H1 (cell line): ENCODE measurements around the gene ST3GAL3. TPM values are rescaled to one million over a fixed set of nuclear protein-coding genes. Genes with fewer than 3 reads are reported as not detected.

ENCODE experiments used
- CTCF ChIA-PET: fragments of 300-600 bp; sonication (Branson Sonifier 250); formaldehyde crosslinking; loops from one replicate; lab custom pipeline; 2021; ENCODE audit not compliant: partially characterized antibody; lab: Charles Lee
- POLR2A ChIA-PET: fragments of 300-600 bp; sonication (Branson Sonifier 250); formaldehyde crosslinking; loops from one replicate; lab custom pipeline; 2021; ENCODE audit warnings: inconsistent platforms; ENCODE audit not compliant: partially characterized antibody; lab: Charles Lee
- DNase-seq, 2 experiments: peaks; one replicate each; pipeline versions ENCODE4 v3.0.0 to v3.0.0-alpha.2; 2010 to 2022; ENCODE audit warnings: low spot score in 2 of 2, low read depth in 1 of 2, mixed read lengths in 1 of 2
- FAIRE-seq: peaks from 2 replicates; lab custom pipeline; 2011; peaks lifted over from hg19 to GRCh38; lab: Jason Lieb, UNC
- H2AFZ ChIP-seq: 2 replicates; pipeline ENCODE4 v1.8.1; 2012; ENCODE audit warnings: low read length, inconsistent platforms
- H2AK5ac ChIP-seq: 2 replicates; pipeline ENCODE4 v1.6.1; 2013; ENCODE audit warnings: low read depth, low read length
- H2BK120ac ChIP-seq: replicated peaks from 2 replicates; pipeline ENCODE3; 2013; ENCODE audit warnings: low read depth, low read length, inconsistent platforms
- H2BK12ac ChIP-seq: 2 replicates; pipeline ENCODE4 v1.6.1; 2013; ENCODE audit warnings: low read depth, low read length
- H2BK15ac ChIP-seq: 2 replicates; pipeline ENCODE4 v1.6.1; 2013; ENCODE audit warnings: low read length
- H2BK20ac ChIP-seq: 2 replicates; pipeline ENCODE4 v1.6.1; 2013; ENCODE audit warnings: low read length
- H2BK5ac ChIP-seq: 2 replicates; pipeline ENCODE4 v1.6.1; 2013; ENCODE audit warnings: low read depth, low read length
- H3K14ac ChIP-seq: 2 replicates; pipeline ENCODE4 v1.6.1; 2013; ENCODE audit warnings: inconsistent platforms; ENCODE audit not compliant: insufficient read length
- H3K18ac ChIP-seq: 2 replicates; pipeline ENCODE4 v1.6.1; 2013; ENCODE audit warnings: low read length; ENCODE audit errors: extremely low read depth
- H3K23ac ChIP-seq: 2 replicates; pipeline ENCODE4 v1.6.1; 2013; ENCODE audit warnings: inconsistent platforms; ENCODE audit not compliant: insufficient read length
- H3K23me2 ChIP-seq: 2 replicates; pipeline ENCODE4 v1.6.1; 2013; ENCODE audit warnings: low read depth, low read length
- H3K27ac ChIP-seq: 2 replicates; pipeline ENCODE4 v1.6.1; 2011; ENCODE audit warnings: low read depth, low read length, inconsistent platforms
- H3K27me3 ChIP-seq, 4 experiments: replicated peaks in 1 of 4; 1 replicate in 1 of 4; 2 replicates in 3 of 4; pipeline versions ENCODE4 v1.6.1 to v1.8.1; 2011 to 2013; ENCODE audit warnings: low read length in 3 of 4, mild to moderate bottlenecking in 3 of 4, inconsistent platforms in 2 of 4, mixed read lengths in 2 of 4, moderate library complexity in 1 of 4; ENCODE audit not compliant: control insufficient read depth in 3 of 4, insufficient read depth in 3 of 4; ENCODE audit errors: extremely low read depth in 1 of 4
- H3K36me3 ChIP-seq, 4 experiments: 2 replicates each; pipeline versions ENCODE4 v1.6.1 to v1.8.1; 2011 to 2013; ENCODE audit warnings: mild to moderate bottlenecking in 4 of 4, low read length in 3 of 4, moderate library complexity in 2 of 4, control low read depth in 1 of 4, inconsistent platforms in 1 of 4; ENCODE audit not compliant: insufficient read depth in 4 of 4, control insufficient read depth in 2 of 4
- H3K4ac ChIP-seq: replicated peaks from 2 replicates; pipeline ENCODE3; 2013; ENCODE audit warnings: low read length, low read depth, mixed read lengths, inconsistent platforms; ENCODE audit not compliant: insufficient read length
- H3K4me1 ChIP-seq, 4 experiments: replicated peaks in 1 of 4; 1 replicate in 1 of 4; 2 replicates in 3 of 4; pipeline versions ENCODE4 v1.6.1 to v1.8.1; 2011 to 2013; ENCODE audit warnings: low read length in 3 of 4, inconsistent platforms in 2 of 4, mixed read lengths in 1 of 4; ENCODE audit not compliant: insufficient read depth in 4 of 4, control insufficient read depth in 3 of 4
- H3K4me2 ChIP-seq, 2 experiments: 2 replicates each; pipeline versions ENCODE4 v1.6.1 to v1.8.1; 2011 to 2013; ENCODE audit warnings: low read depth in 2 of 2, low read length in 2 of 2, control low read depth in 1 of 2, inconsistent platforms in 1 of 2, mild to moderate bottlenecking in 1 of 2; ENCODE audit not compliant: insufficient read depth in 1 of 2
- H3K4me3 ChIP-seq, 4 experiments: fragments of 200-600, 300-600 bp in 1 of 4; sonication (generic), shearing (Covaris generic), sonication (Bioruptor Twin) in 1 of 4; 2 replicates each; pipeline versions ENCODE4 v1.5.1 to v1.8.1; 2011 to 2016; ENCODE audit warnings: low read length in 4 of 4, low read depth in 3 of 4, control low read depth in 2 of 4, inconsistent platforms in 2 of 4, mild to moderate bottlenecking in 2 of 4, mixed read lengths in 1 of 4, moderate library complexity in 1 of 4; ENCODE audit not compliant: insufficient read depth in 2 of 4; ENCODE audit errors: extremely low read depth in 1 of 4
- H3K56ac ChIP-seq: replicated peaks from 2 replicates; pipeline ENCODE3; 2013; ENCODE audit warnings: low read depth, mild to moderate bottlenecking, mixed read lengths, low read length, inconsistent platforms; ENCODE audit not compliant: insufficient read length
- H3K79me1 ChIP-seq: 2 replicates; pipeline ENCODE4 v1.6.1; 2013; ENCODE audit warnings: low read depth, low read length, control low read depth
- H3K79me2 ChIP-seq, 2 experiments: 2 replicates each; pipeline versions ENCODE4 v1.6.1 to v1.8.1; 2012 to 2013; ENCODE audit warnings: low read length in 2 of 2, mild to moderate bottlenecking in 2 of 2, inconsistent platforms in 1 of 2; ENCODE audit not compliant: insufficient read depth in 2 of 2, control insufficient read depth in 1 of 2
- H3K9ac ChIP-seq, 4 experiments: replicated peaks in 1 of 4; 1 replicate in 1 of 4; 2 replicates in 3 of 4; pipeline versions ENCODE4 v1.6.1 to v1.8.1; 2011 to 2013; ENCODE audit warnings: low read depth in 3 of 4, low read length in 3 of 4, control low read depth in 2 of 4, mild to moderate bottlenecking in 2 of 4, moderate library complexity in 2 of 4, inconsistent platforms in 1 of 4; ENCODE audit errors: extremely low read depth in 1 of 4
- H3K9me3 ChIP-seq, 2 experiments: 2 replicates each; pipeline versions ENCODE4 v1.6.1 to v1.8.1; 2012 to 2013; ENCODE audit warnings: mild to moderate bottlenecking in 2 of 2, moderate library complexity in 2 of 2, control low read depth in 1 of 2, inconsistent platforms in 1 of 2, low read depth in 1 of 2, low read length in 1 of 2, mixed read lengths in 1 of 2; ENCODE audit not compliant: insufficient read depth in 2 of 2
- H4K20me1 ChIP-seq, 2 experiments: replicated peaks in 1 of 2; 2 replicates each; pipeline versions ENCODE3 to v1.8.1; 2011 to 2013; ENCODE audit warnings: inconsistent platforms in 2 of 2, low read length in 2 of 2, mild to moderate bottlenecking in 1 of 2; ENCODE audit not compliant: insufficient read depth in 2 of 2, control insufficient read depth in 1 of 2
- H4K5ac ChIP-seq: 2 replicates; pipeline ENCODE4 v1.6.1; 2013; ENCODE audit warnings: low read length, low read depth, mixed read lengths, inconsistent platforms; ENCODE audit not compliant: insufficient read length
- H4K8ac ChIP-seq: 2 replicates; pipeline ENCODE4 v1.8.0; 2013; ENCODE audit warnings: mild to moderate bottlenecking, moderate library complexity, low read length, inconsistent platforms; ENCODE audit not compliant: insufficient read depth; ENCODE audit errors: extremely low read depth
- H4K91ac ChIP-seq: replicated peaks from 2 replicates; pipeline ENCODE3; 2013; ENCODE audit warnings: low read length, mixed read lengths, inconsistent platforms; ENCODE audit not compliant: insufficient read length
- BRCA1 ChIP-seq: IDR thresholded peaks from 2 replicates; pipeline ENCODE4 v1.6.1; 2012; ENCODE audit warnings: low read depth, low read length, improper control_type of control experiment
- CBX8 ChIP-seq: fragments of 300-800, 300-1000 bp; sonication (generic); IDR thresholded peaks from 2 replicates; pipeline ENCODE4 v1.7.1; 2016; ENCODE audit warnings: low read depth, low read length, borderline replicate concordance
- CHD2 ChIP-seq: IDR thresholded peaks from 2 replicates; pipeline ENCODE4 v1.6.1; 2012; ENCODE audit warnings: low read length, improper control_type of control experiment
- EP300 ChIP-seq, 2 experiments: IDR thresholded peaks; 1 replicate in 1 of 2; 2 replicates in 1 of 2; pipeline ENCODE4 v1.6.1; 2011 to 2012; ENCODE audit warnings: low read depth in 2 of 2, low read length in 2 of 2, mild to moderate bottlenecking in 2 of 2, borderline replicate concordance in 1 of 2, inconsistent platforms in 1 of 2, moderate library complexity in 1 of 2
- EZH2 ChIP-seq: fragments of 200-600 bp; sonication (generic); IDR thresholded peaks from 2 replicates; pipeline ENCODE4 v1.7.1; 2012; ENCODE audit warnings: low read depth, mild to moderate bottlenecking, moderate library complexity, low read length, inconsistent platforms; ENCODE audit not compliant: severe bottlenecking
- PHF8 ChIP-seq: fragments of 200-600 bp; sonication (generic); conservative IDR thresholded peaks from 2 replicates; pipeline ENCODE4 v1.7.1; 2012; ENCODE audit warnings: low read depth, mild to moderate bottlenecking, inconsistent platforms, low read length, moderate library complexity
- POU5F1 ChIP-seq: IDR thresholded peaks from 2 replicates; pipeline ENCODE4 v1.6.1; 2011; ENCODE audit warnings: low read depth, mild to moderate bottlenecking, low read length, moderate library complexity
- RNF2 ChIP-seq: fragments of 200-900, 300-1000 bp; sonication (generic); IDR thresholded peaks from 2 replicates; pipeline ENCODE4 v1.7.1; 2016; ENCODE audit warnings: borderline replicate concordance, low read depth, mild to moderate bottlenecking, antibody characterized with exemption, low read length; ENCODE audit not compliant: poor library complexity, severe bottlenecking; ENCODE audit errors: missing control alignments
- SP4 ChIP-seq: IDR thresholded peaks from 2 replicates; pipeline ENCODE4 v1.6.1; 2012; ENCODE audit warnings: low read length, inconsistent platforms
- SRF ChIP-seq: IDR thresholded peaks from 2 replicates; pipeline ENCODE4 v1.6.1; 2011; ENCODE audit warnings: mild to moderate bottlenecking, low read depth, low read length, moderate library complexity
- TAF7 ChIP-seq: optimal IDR thresholded peaks from 2 replicates; pipeline ENCODE3; 2011; ENCODE audit warnings: low read depth, mild to moderate bottlenecking, inconsistent platforms, low read length, moderate library complexity, borderline replicate concordance
- TCF12 ChIP-seq: IDR thresholded peaks from 2 replicates; pipeline ENCODE4 v1.6.1; 2011; ENCODE audit warnings: low read depth, mild to moderate bottlenecking, low read length
- USF2 ChIP-seq: IDR thresholded peaks from 2 replicates; pipeline ENCODE4 v1.6.1; 2011; ENCODE audit warnings: low read length, improper control_type of control experiment
- WGBS, 2 experiments: shearing (Covaris generic) in 1 of 2; methylation state at CpG; one replicate each; pipeline versions ENCODE4 v1.1.6 to v1.1.7; 2013 to 2015; ENCODE audit warnings: low lambda C conversion rate in 2 of 2, mixed read lengths in 2 of 2, inconsistent platforms in 1 of 2, low coverage in 1 of 2, missing lambda C conversion rate in 1 of 2; ENCODE audit not compliant: insufficient replicate concordance in 2 of 2, insufficient coverage in 1 of 2, insufficient read length in 1 of 2; ENCODE audit errors: extremely low coverage in 1 of 2, missing lambda C conversion rate in 1 of 2; 5-methylcytosine and 5-hydroxymethylcytosine counted together
- polyA plus RNA-seq, 7 experiments: library from polyadenylated mRNA; depleted of rRNA in 3 of 7; stranded (reverse) in 5 of 7; unstranded in 2 of 7; fragments of >200 nt in 5 of 7; fragments of 200-250 nt in 2 of 7; gene quantifications; 1 replicate in 5 of 7; 2 replicates in 1 of 7; 4 replicates in 1 of 7; pipeline versions ENCODE4 v1.2.1 to v1.2.3, GENCODE V29; 2011 to 2013; ENCODE audit warnings: missing spikeins in 2 of 7, mixed read lengths in 2 of 7
- total RNA-seq: library from RNA; stranded (reverse); fragmentation: NEBNext Ultra II Directional; extraction: Animal tissue kit (Norgen Biotek cat#: 25700); gene quantifications from 2 replicates; pipeline ENCODE4 v1.2.1, GENCODE V29; 2021

Gene ST3GAL3
- total and polyA plus RNA-seq, 2 of the 8 experiments (the other 6 are each of a cell fraction or from before 2014, with no cell fraction given): 6.8 to 7.0 TPM

DNA sequence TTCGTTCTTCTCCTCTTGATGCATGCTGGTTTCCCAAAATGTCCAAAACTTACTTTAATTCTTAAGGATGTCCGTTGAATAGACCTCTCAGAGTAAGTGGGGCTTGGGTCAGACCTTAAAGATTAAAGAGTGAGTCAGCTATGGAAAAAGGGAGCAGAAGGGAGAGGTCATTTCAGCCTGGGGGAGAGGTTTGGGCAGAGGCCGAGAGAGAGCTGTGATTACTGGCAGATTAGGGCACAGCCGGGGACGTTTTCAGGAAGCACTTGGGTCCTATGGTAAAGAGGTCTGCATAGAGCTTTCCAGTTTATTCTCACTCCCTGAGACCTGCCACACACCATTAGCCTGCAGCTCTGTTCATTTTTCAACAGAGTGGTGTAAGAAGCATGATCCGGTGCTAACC is 14.0 kb upstream of the ST3GAL3 start:
- Histone ChIP-seq H3K56ac (no peak overlapping the region), H3K14ac (no peak overlapping the region), H3K79me2 (no peaks in the 10 kb centered on the region; a peak in 1 of 4 replicates), H3K9ac (no peak overlapping the region), H3K23ac (no peak overlapping the region), H2BK5ac (no peak overlapping the region), H3K27me3 (no peaks in the 10 kb centered on the region), H3K27ac (no peak overlapping the region), H2AFZ (no peak overlapping the region), H2BK20ac (no peak overlapping the region), H3K18ac (no peak overlapping the region), H4K91ac (no peak overlapping the region), H3K4me3 (no peak overlapping the region), H2BK15ac (no peak overlapping the region), H3K23me2 (no peaks in the 10 kb centered on the region), H4K5ac (no peak overlapping the region), H2BK120ac (no peak overlapping the region), H4K20me1 (peaks cover 4 to 25% of the 10 kb centered on the region in 2 experiments), H3K36me3 (peaks cover 75 to 100% (median 97%) of the 10 kb centered on the region in 4 experiments), H3K4me1 (no peaks in the 10 kb centered on the region), H3K4ac (no peak overlapping the region), H3K4me2 (no peak overlapping the region), H4K8ac (no peak overlapping the region), H3K79me1 (no peaks in the 10 kb centered on the region; the same call in 1 of the 2 replicates), H3K9me3 (no peaks in the 10 kb centered on the region), H2BK12ac (no peak overlapping the region), H2AK5ac (no peak overlapping the region)
- DNase-seq (no peak), FAIRE-seq (no peak)
- whole genome bisulfite sequencing, 2 experiments: 86% methylated on average over 6 of the region's 6 CpGs; no CpG with 5 or more reads in 1 of the 2 experiments
- ChIA-PET CTCF (interaction anchor here (1.0 to 1.8 kb wide), 3 partner anchors 11 to 49 kb away, joined by 3 to 5 read pairs (median 4); no protein-coding TSS in a partner anchor), POLR2A (interaction anchor here (0.5 to 1.9 kb wide), 11 partner anchors 8 to 119 kb away, joined by 3 to 10 read pairs (median 5); no protein-coding TSS in a partner anchor)
- no peak for TF ChIP-seq SRF
- no peak for TF ChIP-seq SP4
- no peak for TF ChIP-seq USF2
- no peak for TF ChIP-seq TCF12
- TF ChIP-seq EP300 (IDR thresholded peaks at IDR 0.05; ENCODE audit: borderline replicate concordance in 1 of 2, low read depth in 2 of 2, low read length in 2 of 2): no peak
- no peak for TF ChIP-seq BRCA1
- TF ChIP-seq PHF8: no peak
- no peak for TF ChIP-seq RNF2
- no peak for TF ChIP-seq CBX8
- no peak for TF ChIP-seq TAF7
- no peak for TF ChIP-seq CHD2
- no peak for TF ChIP-seq EZH2
- TF ChIP-seq POU5F1: no peak
